Adrenal gland (tissue), 5 donors: ENCODE measurements around the gene MYL3.

Experiments used
- POLR2A ChIP-seq, 2 donors: fragments of 450-650 bp; IDR thresholded peaks; one replicate each; pipeline ENCODE4 v1.6.1; 2017; ENCODE audit warnings: antibody characterized with exemption in 2 of 2, mild to moderate bottlenecking in 2 of 2, moderate library complexity in 1 of 2
- TF ChIP-seq, protein P1 (sequence below), 6 experiments: fragments of 450-650 bp in 4 of 6; fragments of 200-600 bp in 2 of 6; sonication (generic) in 1 of 6; IDR thresholded peaks; 1 replicate in 5 of 6; 2 replicates in 1 of 6; pipeline versions ENCODE4 v1.5.1 to v1.8.0; 2016 to 2021; ENCODE audit warnings: antibody characterized with exemption in 6 of 6, mild to moderate bottlenecking in 2 of 6, moderate library complexity in 1 of 6
- donor health status: DM: no; HTN: no; CAD: no.

DNA sequence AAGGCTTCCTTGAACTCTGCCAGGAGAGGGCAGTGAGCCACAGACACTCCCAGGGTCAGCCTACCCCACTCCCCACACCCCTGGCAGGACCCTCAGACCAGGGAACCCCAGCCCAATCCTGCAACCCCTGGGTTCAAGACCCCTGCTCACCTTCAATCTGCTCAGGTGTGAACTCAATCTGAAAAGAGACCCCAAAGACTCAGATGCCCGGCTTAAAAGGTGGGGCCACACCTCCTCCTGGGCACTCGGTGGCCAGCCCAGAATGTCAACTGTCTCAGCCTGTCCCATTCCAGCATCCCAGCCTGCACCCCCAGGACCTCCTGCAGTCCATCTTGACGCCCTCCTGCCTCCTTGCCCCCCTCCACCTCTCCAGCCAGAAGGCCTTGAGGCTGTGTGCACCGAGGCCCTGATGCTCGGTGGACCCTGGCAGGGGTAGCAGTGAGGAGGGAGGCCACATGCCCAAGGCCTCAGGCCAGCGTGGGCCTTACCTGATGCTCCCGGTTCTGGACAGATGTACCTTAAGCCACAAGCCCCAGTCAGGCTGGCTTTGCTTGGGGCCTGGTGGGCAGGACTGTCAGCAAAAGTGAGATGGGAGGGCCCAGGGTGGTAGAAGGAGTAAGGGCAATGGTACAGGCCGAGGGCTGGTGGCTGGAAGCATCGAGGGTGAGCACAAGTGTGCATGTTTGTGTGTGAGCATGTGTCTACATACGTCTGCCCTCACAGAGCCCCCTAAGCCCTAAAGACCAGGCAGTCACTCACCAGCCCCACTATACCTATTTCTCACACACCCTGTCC lies 2.2 kb downstream of the MYL3 start:
- TF ChIP-seq, protein P1, sequence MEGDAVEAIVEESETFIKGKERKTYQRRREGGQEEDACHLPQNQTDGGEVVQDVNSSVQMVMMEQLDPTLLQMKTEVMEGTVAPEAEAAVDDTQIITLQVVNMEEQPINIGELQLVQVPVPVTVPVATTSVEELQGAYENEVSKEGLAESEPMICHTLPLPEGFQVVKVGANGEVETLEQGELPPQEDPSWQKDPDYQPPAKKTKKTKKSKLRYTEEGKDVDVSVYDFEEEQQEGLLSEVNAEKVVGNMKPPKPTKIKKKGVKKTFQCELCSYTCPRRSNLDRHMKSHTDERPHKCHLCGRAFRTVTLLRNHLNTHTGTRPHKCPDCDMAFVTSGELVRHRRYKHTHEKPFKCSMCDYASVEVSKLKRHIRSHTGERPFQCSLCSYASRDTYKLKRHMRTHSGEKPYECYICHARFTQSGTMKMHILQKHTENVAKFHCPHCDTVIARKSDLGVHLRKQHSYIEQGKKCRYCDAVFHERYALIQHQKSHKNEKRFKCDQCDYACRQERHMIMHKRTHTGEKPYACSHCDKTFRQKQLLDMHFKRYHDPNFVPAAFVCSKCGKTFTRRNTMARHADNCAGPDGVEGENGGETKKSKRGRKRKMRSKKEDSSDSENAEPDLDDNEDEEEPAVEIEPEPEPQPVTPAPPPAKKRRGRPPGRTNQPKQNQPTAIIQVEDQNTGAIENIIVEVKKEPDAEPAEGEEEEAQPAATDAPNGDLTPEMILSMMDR (IDR thresholded peaks at IDR 0.05) = no peak
- no peak for TF ChIP-seq POLR2A (IDR thresholded peaks at IDR 0.05)
